ENCODE measurements around the gene B3GAT2. TPM values are rescaled to one million over a fixed set of nuclear protein-coding genes. Genes with fewer than 3 reads are reported as not detected.

The B3GAT2 gene
- total RNA-seq, 1 donor from 2014 or later, result not detected

GRCh38 chr6:70886071-70886470 lies 70.8 kb downstream of the B3GAT2 start:
- Mint-ChIP-seq H3K27me3 (ENCODE audit: low read depth) (peaks cover 3% of the 10 kb centered on the region), H3K4me1 (ENCODE audit: low read depth) (no peaks in the 10 kb centered on the region), H3K4me3 (ENCODE audit: low read depth) (no peak overlapping the region), H3K36me3 (ENCODE audit: low read depth) (no peaks in the 10 kb centered on the region), H3K27ac (no peak overlapping the region), H3K9me3 (no peaks in the 10 kb centered on the region)
- intact Hi-C loops (cut with micrococcal nuclease), result no loop called here
- no peak for DNase-seq (ENCODE audit: low spot score)

GRCh38 chr6:70884074-70884983 lies 72.5 kb downstream of the B3GAT2 start:
- Mint-ChIP-seq H3K4me1 (ENCODE audit: low read depth) (no peaks in the 10 kb centered on the region), H3K27ac (no peak overlapping the region), H3K4me3 (ENCODE audit: low read depth) (no peak overlapping the region), H3K9me3 (no peaks in the 10 kb centered on the region), H3K27me3 (ENCODE audit: low read depth) (peaks cover 5% of the 10 kb centered on the region), H3K36me3 (ENCODE audit: low read depth) (no peaks in the 10 kb centered on the region)
- peak; percentile 29 for DNase-seq (ENCODE audit: low spot score)
- intact Hi-C loops (cut with micrococcal nuclease), result loop anchor here (1.0 to 5.0 kb wide), 3 partner anchors 128 to 364 kb away; no protein-coding TSS in a partner anchor

- H3K4me3 Mint-ChIP-seq (ENCODE audit: low read depth), result no peak overlapping the region
Measured at GRCh38 chr6:70879496-70879895, 77.4 kb downstream of the B3GAT2 start.

GRCh38 chr6:70874181-70874913 lies 82.5 kb downstream of the B3GAT2 start:
- peaks cover 31% of the 10 kb centered on the region for H3K9me3 Mint-ChIP-seq

More at GRCh38 chr6:70879496-70879895, 77.4 kb downstream of the B3GAT2 start:
- H3K9me3 Mint-ChIP-seq, result no peaks in the 10 kb centered on the region
- DNase-seq (ENCODE audit: low spot score), result no peak
- intact Hi-C loops (cut with micrococcal nuclease), result no loop called here
- H3K27me3 Mint-ChIP-seq (ENCODE audit: low read depth), result peaks cover 7% of the 10 kb centered on the region
- no peaks in the 10 kb centered on the region for H3K4me1 Mint-ChIP-seq (ENCODE audit: low read depth)
- no peaks in the 10 kb centered on the region for H3K36me3 Mint-ChIP-seq (ENCODE audit: low read depth)
- H3K27ac Mint-ChIP-seq, result no peak overlapping the region

GRCh38 chr6:70872469-70872868 lies 84.4 kb downstream of the B3GAT2 start:
- peaks cover 31% of the 10 kb centered on the region for H3K9me3 Mint-ChIP-seq
- no peak overlapping the region for H3K27ac Mint-ChIP-seq
- no peaks in the 10 kb centered on the region for H3K36me3 Mint-ChIP-seq (ENCODE audit: low read depth)
- no peaks in the 10 kb centered on the region for H3K4me1 Mint-ChIP-seq (ENCODE audit: low read depth)
- intact Hi-C loops (cut with micrococcal nuclease), result no loop called here
- H3K27me3 Mint-ChIP-seq (ENCODE audit: low read depth), result peaks cover 9% of the 10 kb centered on the region
- DNase-seq (ENCODE audit: low spot score), result no peak
- no peak overlapping the region for H3K4me3 Mint-ChIP-seq (ENCODE audit: low read depth)

More at GRCh38 chr6:70874181-70874913, 82.5 kb downstream of the B3GAT2 start:
- intact Hi-C loops (cut with micrococcal nuclease), result no loop called here
- no peaks in the 10 kb centered on the region for H3K4me1 Mint-ChIP-seq (ENCODE audit: low read depth)
- no peak for DNase-seq (ENCODE audit: low spot score)
- H3K4me3 Mint-ChIP-seq (ENCODE audit: low read depth), result no peak overlapping the region
- H3K27ac Mint-ChIP-seq, result no peak overlapping the region
- H3K36me3 Mint-ChIP-seq (ENCODE audit: low read depth), result no peaks in the 10 kb centered on the region
- H3K27me3 Mint-ChIP-seq (ENCODE audit: low read depth), result peaks cover 5% of the 10 kb centered on the region

- Mint-ChIP-seq H3K36me3 (ENCODE audit: low read depth) (peaks cover 9% of the 10 kb centered on the region), H3K4me3 (ENCODE audit: low read depth) (no peak overlapping the region), H3K27ac (no peak overlapping the region), H3K27me3 (ENCODE audit: low read depth) (peaks cover 8% of the 10 kb centered on the region), H3K4me1 (ENCODE audit: low read depth) (no peaks in the 10 kb centered on the region), H3K9me3 (no peaks in the 10 kb centered on the region)
- DNase-seq (ENCODE audit: low spot score), result no peak
- intact Hi-C loops (cut with micrococcal nuclease), result no loop called here
Measured at GRCh38 chr6:70864401-70864800, 92.5 kb downstream of the B3GAT2 start.

GRCh38 chr6:70863343-70863742 lies 93.5 kb downstream of the B3GAT2 start:
- Mint-ChIP-seq H3K9me3 (no peaks in the 10 kb centered on the region), H3K4me1 (ENCODE audit: low read depth) (no peaks in the 10 kb centered on the region), H3K27ac (no peak overlapping the region), H3K4me3 (ENCODE audit: low read depth) (no peak overlapping the region), H3K36me3 (ENCODE audit: low read depth) (peaks cover 17% of the 10 kb centered on the region), H3K27me3 (ENCODE audit: low read depth) (peaks cover 7% of the 10 kb centered on the region)
- DNase-seq (ENCODE audit: low spot score), result no peak
- intact Hi-C loops (cut with micrococcal nuclease), result no loop called here

- intact Hi-C loops (cut with micrococcal nuclease), result no loop called here
- H3K27ac Mint-ChIP-seq, result no peak overlapping the region
- H3K4me3 Mint-ChIP-seq (ENCODE audit: low read depth), result no peak overlapping the region
- no peaks in the 10 kb centered on the region for H3K4me1 Mint-ChIP-seq (ENCODE audit: low read depth)
- peaks cover 17% of the 10 kb centered on the region for H3K36me3 Mint-ChIP-seq (ENCODE audit: low read depth)
- H3K9me3 Mint-ChIP-seq, result no peaks in the 10 kb centered on the region
- DNase-seq (ENCODE audit: low spot score), result no peak
- no peaks in the 10 kb centered on the region for H3K27me3 Mint-ChIP-seq (ENCODE audit: low read depth)
Measured at GRCh38 chr6:70860920-70861319, 95.9 kb downstream of the B3GAT2 start.

- Mint-ChIP-seq H3K9me3 (no peaks in the 10 kb centered on the region), H3K27me3 (ENCODE audit: low read depth) (no peaks in the 10 kb centered on the region), H3K4me1 (ENCODE audit: low read depth) (no peaks in the 10 kb centered on the region), H3K27ac (no peak overlapping the region), H3K36me3 (ENCODE audit: low read depth) (peaks cover 17% of the 10 kb centered on the region), H3K4me3 (ENCODE audit: low read depth) (no peak overlapping the region)
- no peak for DNase-seq (ENCODE audit: low spot score)
- intact Hi-C loops (cut with micrococcal nuclease), result no loop called here
Measured at GRCh38 chr6:70860045-70860444, 96.8 kb downstream of the B3GAT2 start.

- Mint-ChIP-seq H3K4me1 (ENCODE audit: low read depth) (no peaks in the 10 kb centered on the region), H3K36me3 (ENCODE audit: low read depth) (peaks cover 26% of the 10 kb centered on the region)
Measured at GRCh38 chr6:70857387-70858077, 99.3 kb downstream of the B3GAT2 start.

GRCh38 chr6:70852667-70853246 lies 104.1 kb downstream of the B3GAT2 start:
- Mint-ChIP-seq H3K36me3 (ENCODE audit: low read depth) (peaks cover 15% of the 10 kb centered on the region), H3K27ac (no peak overlapping the region), H3K4me1 (ENCODE audit: low read depth) (no peaks in the 10 kb centered on the region), H3K9me3 (no peaks in the 10 kb centered on the region), H3K27me3 (ENCODE audit: low read depth) (no peaks in the 10 kb centered on the region), H3K4me3 (ENCODE audit: low read depth) (no peak overlapping the region)
- intact Hi-C loops (cut with micrococcal nuclease), result no loop called here
- no peak for DNase-seq (ENCODE audit: low spot score)

More at GRCh38 chr6:70857387-70858077, 99.3 kb downstream of the B3GAT2 start:
- Mint-ChIP-seq H3K9me3 (no peaks in the 10 kb centered on the region), H3K27ac (no peak overlapping the region), H3K27me3 (ENCODE audit: low read depth) (no peaks in the 10 kb centered on the region), H3K4me3 (ENCODE audit: low read depth) (no peak overlapping the region)
- intact Hi-C loops (cut with micrococcal nuclease), result no loop called here
- no peak for DNase-seq (ENCODE audit: low spot score)

GRCh38 chr6:70849348-70850069 lies 107.4 kb downstream of the B3GAT2 start:
- Mint-ChIP-seq H3K36me3 (ENCODE audit: low read depth) (peaks cover 25% of the 10 kb centered on the region), H3K27ac (no peak overlapping the region), H3K4me1 (ENCODE audit: low read depth) (no peaks in the 10 kb centered on the region), H3K4me3 (ENCODE audit: low read depth) (no peak overlapping the region), H3K27me3 (ENCODE audit: low read depth) (no peaks in the 10 kb centered on the region), H3K9me3 (no peaks in the 10 kb centered on the region)
- intact Hi-C loops (cut with micrococcal nuclease), result no loop called here
- DNase-seq (ENCODE audit: low spot score), result no peak

Data from activated T-helper 2 cell treated with anti-CD3 and anti-CD28 coated beads, Interferon-gamma antibody, Interleukin-2, Interleukin-4, amounts not matched to agents 10 μg/mL and 5 μg/mL and 100 μg/mL, durations not matched to agents 14 hours and 24 hours and 36 hours (primary cell).